NCI-H2227 (cell line): ENCODE data around the gene RPL14.
"Not testable (repeated sequence)": the region's sequence is repeated elsewhere in the genome, so short reads cannot be mapped to it uniquely, and the experiment has no call there.

Source experiments
- DNase-seq: peaks from one replicate; lab custom pipeline; 2025; ENCODE audit not compliant: unreplicated experiment; lab: John Stamatoyannopoulos, UW

RPL14 gene

GRCh38 chr3:40456940-40457823 lies at the start of gene RPL14:
TSS of gene RPL14 (plus strand) at chr3:40457339. CDS start at chr3:40457472, 133 bp downstream.
- DNase-seq: peak; percentile 94

- DNase-seq: no peak
Measured at GRCh38 chr3:40407611-40408010, 49.5 kb upstream of the RPL14 start.

GRCh38 chr3:40414270-40414669 lies 42.9 kb upstream of the RPL14 start:
- no peak for DNase-seq

- no peak for DNase-seq
Measured at GRCh38 chr3:40417845-40418543, 39.1 kb upstream of the RPL14 start.

GRCh38 chr3:40422861-40423260 lies 34.3 kb upstream of the RPL14 start:
- no peak for DNase-seq

GRCh38 chr3:40427045-40427669 lies 30.0 kb upstream of the RPL14 start:
- DNase-seq: no peak

GRCh38 chr3:40432793-40433192 lies 24.3 kb upstream of the RPL14 start:
- DNase-seq: no peak

GRCh38 chr3:40437889-40438288 lies 19.2 kb upstream of the RPL14 start:
- DNase-seq: no peak

- no peak for DNase-seq
Measured at GRCh38 chr3:40445062-40445461, 12.1 kb upstream of the RPL14 start.

GRCh38 chr3:40445880-40446279 lies 11.3 kb upstream of the RPL14 start:
- no peak for DNase-seq

- no peak for DNase-seq
Measured at GRCh38 chr3:40450438-40450837, 6.7 kb upstream of the RPL14 start.

GRCh38 chr3:40451551-40451950 lies 5.6 kb upstream of the RPL14 start:
- no peak for DNase-seq

GRCh38 chr3:40452057-40452456 lies 5.1 kb upstream of the RPL14 start:
- DNase-seq: no peak

- DNase-seq: no peak
Measured at GRCh38 chr3:40452562-40452875, 4.6 kb upstream of the RPL14 start.

- peak; percentile 97 for DNase-seq
Measured at GRCh38 chr3:40452876-40453730, 4.0 kb upstream of the RPL14 start.

- DNase-seq: no peak
Measured at GRCh38 chr3:40453933-40454332, 3.2 kb upstream of the RPL14 start.

GRCh38 chr3:40455328-40455727 lies 1.8 kb upstream of the RPL14 start:
- no peak for DNase-seq

- DNase-seq: no peak
Measured at GRCh38 chr3:40456279-40456939, 730 bp upstream of the RPL14 start.

GRCh38 chr3:40458473-40458872 lies 1.3 kb downstream of the RPL14 start:
- no peak for DNase-seq

- DNase-seq: not testable (repeated sequence)
Measured at GRCh38 chr3:40460481-40460880, 3.3 kb downstream of the RPL14 start.

GRCh38 chr3:40461161-40461560 lies 4.0 kb downstream of the RPL14 start:
- no peak for DNase-seq
